Loucy (cell line): ENCODE results near the gene FAM163B.

ENCODE experiments used
- H2AFZ ChIP-seq: fragments of 200-600 bp; sonication (generic); 2 replicates; pipeline ENCODE4 v1.6.0; 2016; ENCODE audit warnings: antibody characterized with exemption, mild to moderate bottlenecking, low read length, moderate library complexity
- H3F3A ChIP-seq: fragments of 200-600 bp; 2 replicates; pipeline ENCODE4 v1.6.0; 2016; ENCODE audit warnings: antibody characterized with exemption, low read depth, mild to moderate bottlenecking
- H3K27me3 ChIP-seq: fragments of 200-600 bp; sonication (generic); 2 replicates; pipeline ENCODE4 v1.6.1; 2014; ENCODE audit warnings: low read length, mild to moderate bottlenecking; ENCODE audit not compliant: insufficient read depth, poor library complexity, severe bottlenecking
- H3K36me3 ChIP-seq: fragments of 200-600 bp; sonication (generic); 2 replicates; pipeline ENCODE4 v1.6.1; 2016; ENCODE audit warnings: low read length; ENCODE audit not compliant: insufficient read depth
- H3K4me1 ChIP-seq: fragments of 200-600 bp; sonication (generic); 2 replicates; pipeline ENCODE4 v1.5.1; 2014; ENCODE audit warnings: low read length, mild to moderate bottlenecking; ENCODE audit not compliant: insufficient read depth, poor library complexity, severe bottlenecking
- H3K4me2 ChIP-seq: fragments of 200-600 bp; sonication (generic); 2 replicates; pipeline ENCODE4 v1.6.0; 2014; ENCODE audit warnings: antibody characterized with exemption, low read length, low read depth, mild to moderate bottlenecking; ENCODE audit not compliant: poor library complexity, severe bottlenecking
- H3K4me3 ChIP-seq: fragments of 200-600 bp; sonication (generic); 2 replicates; pipeline ENCODE4 v1.5.1; 2014; ENCODE audit warnings: low read length, mild to moderate bottlenecking, mixed read lengths; ENCODE audit not compliant: poor library complexity, severe bottlenecking
- H3K79me2 ChIP-seq: fragments of 200-600 bp; sonication (generic); 2 replicates; pipeline ENCODE4 v1.6.1; 2014; ENCODE audit warnings: low read length; ENCODE audit not compliant: insufficient read depth
- H3K9ac ChIP-seq: fragments of 200-600 bp; sonication (generic); 2 replicates; pipeline ENCODE4 v1.6.0; 2014; ENCODE audit warnings: mild to moderate bottlenecking, low read depth, low read length, moderate library complexity; ENCODE audit not compliant: poor library complexity, severe bottlenecking
- H3K9me2 ChIP-seq: fragments of 200-600 bp; sonication (generic); replicated peaks from 2 replicates; pipeline ENCODE4 v1.6.1; 2016; ENCODE audit warnings: low read depth, low read length, mixed read lengths
- H3K9me3 ChIP-seq: fragments of 200-600 bp; sonication (generic); 2 replicates; pipeline ENCODE4 v1.6.1; 2014; ENCODE audit warnings: mild to moderate bottlenecking, antibody characterized with exemption, low read length, low read depth; ENCODE audit not compliant: insufficient read depth
- H4K20me1 ChIP-seq: fragments of 200-600 bp; sonication (generic); 2 replicates; pipeline ENCODE4 v1.6.0; 2014; ENCODE audit warnings: antibody characterized with exemption, low read length, mild to moderate bottlenecking; ENCODE audit not compliant: insufficient read depth, poor library complexity, severe bottlenecking
- EZH2phosphoT487 ChIP-seq: fragments of 200-600 bp; IDR thresholded peaks from 2 replicates; pipeline ENCODE4 v1.6.1; 2018; ENCODE audit warnings: antibody characterized with exemption, mild to moderate bottlenecking, moderate library complexity, borderline replicate concordance
- TF ChIP-seq, protein P1 (sequence below): fragments of 200-600 bp; sonication (generic); conservative IDR thresholded peaks from 2 replicates; pipeline ENCODE4 v1.5.1; 2014; ENCODE audit warnings: mild to moderate bottlenecking, antibody characterized with exemption, low read length

FAM163B gene

DNA sequence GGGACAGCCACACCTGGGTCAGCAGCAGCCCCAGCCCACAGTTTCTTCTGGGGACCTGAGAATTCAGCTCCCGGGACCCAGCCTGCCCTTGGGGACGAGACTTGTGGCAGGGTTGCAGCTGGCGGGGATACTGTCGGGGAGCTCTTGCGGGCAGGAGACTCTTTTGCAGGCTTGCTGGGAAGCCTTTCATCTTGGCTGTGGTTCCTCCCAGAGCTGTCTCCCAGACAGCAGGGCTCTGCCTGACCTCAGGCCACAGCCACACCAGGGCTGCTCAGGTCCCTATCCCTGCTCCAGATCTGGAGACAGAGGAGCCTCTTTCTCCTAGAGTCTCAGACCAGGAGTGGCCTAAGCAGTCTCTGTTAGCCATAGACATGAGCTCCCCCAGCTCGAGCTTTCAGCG lies 79.7 kb downstream of the FAM163B start:
- Histone ChIP-seq H3F3A (no peaks in the 10 kb centered on the region), H3K4me1 (peaks cover 36% of the 10 kb centered on the region), H3K4me3 (no peak overlapping the region), H3K36me3 (no peaks in the 10 kb centered on the region), H2AFZ (no peak overlapping the region), H3K79me2 (no peaks in the 10 kb centered on the region), H3K4me2 (no peak overlapping the region), H3K9me3 (no peaks in the 10 kb centered on the region), H4K20me1 (no peaks in the 10 kb centered on the region), H3K9me2 (no peaks in the 10 kb centered on the region), H3K9ac (no peak overlapping the region), H3K27me3 (no peaks in the 10 kb centered on the region)
- TF ChIP-seq, protein P1, sequence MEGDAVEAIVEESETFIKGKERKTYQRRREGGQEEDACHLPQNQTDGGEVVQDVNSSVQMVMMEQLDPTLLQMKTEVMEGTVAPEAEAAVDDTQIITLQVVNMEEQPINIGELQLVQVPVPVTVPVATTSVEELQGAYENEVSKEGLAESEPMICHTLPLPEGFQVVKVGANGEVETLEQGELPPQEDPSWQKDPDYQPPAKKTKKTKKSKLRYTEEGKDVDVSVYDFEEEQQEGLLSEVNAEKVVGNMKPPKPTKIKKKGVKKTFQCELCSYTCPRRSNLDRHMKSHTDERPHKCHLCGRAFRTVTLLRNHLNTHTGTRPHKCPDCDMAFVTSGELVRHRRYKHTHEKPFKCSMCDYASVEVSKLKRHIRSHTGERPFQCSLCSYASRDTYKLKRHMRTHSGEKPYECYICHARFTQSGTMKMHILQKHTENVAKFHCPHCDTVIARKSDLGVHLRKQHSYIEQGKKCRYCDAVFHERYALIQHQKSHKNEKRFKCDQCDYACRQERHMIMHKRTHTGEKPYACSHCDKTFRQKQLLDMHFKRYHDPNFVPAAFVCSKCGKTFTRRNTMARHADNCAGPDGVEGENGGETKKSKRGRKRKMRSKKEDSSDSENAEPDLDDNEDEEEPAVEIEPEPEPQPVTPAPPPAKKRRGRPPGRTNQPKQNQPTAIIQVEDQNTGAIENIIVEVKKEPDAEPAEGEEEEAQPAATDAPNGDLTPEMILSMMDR = no peak
- TF ChIP-seq EZH2phosphoT487 = no peak

DNA sequence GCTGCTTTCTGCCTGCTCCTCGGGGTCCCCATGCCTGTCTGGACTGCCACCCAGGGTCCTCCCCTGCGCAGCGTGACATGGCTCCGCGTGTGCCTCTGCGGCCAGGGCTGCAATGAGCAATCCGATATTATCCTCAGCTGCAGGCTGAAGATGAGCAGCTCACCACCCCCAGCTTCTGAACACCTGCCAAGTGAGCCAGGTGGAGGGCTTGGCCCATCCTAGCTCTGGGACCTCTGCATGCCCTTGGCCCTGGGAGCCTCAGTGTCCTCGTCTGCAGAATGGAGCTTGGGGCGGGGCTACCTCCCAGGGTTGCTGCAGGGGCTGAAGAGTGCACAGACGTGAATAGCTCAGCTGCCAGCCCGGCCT lies 80.3 kb downstream of the FAM163B start:
- no peak for TF ChIP-seq EZH2phosphoT487
- TF ChIP-seq, protein P1 = no peak
- Histone ChIP-seq H3K9ac (no peak overlapping the region), H3K4me2 (no peak overlapping the region), H3F3A (no peaks in the 10 kb centered on the region), H3K9me2 (no peaks in the 10 kb centered on the region), H3K4me1 (peaks cover 36% of the 10 kb centered on the region), H3K9me3 (no peaks in the 10 kb centered on the region), H3K4me3 (no peak overlapping the region), H3K36me3 (no peaks in the 10 kb centered on the region), H2AFZ (no peak overlapping the region), H4K20me1 (no peaks in the 10 kb centered on the region), H3K27me3 (no peaks in the 10 kb centered on the region), H3K79me2 (no peaks in the 10 kb centered on the region)

DNA sequence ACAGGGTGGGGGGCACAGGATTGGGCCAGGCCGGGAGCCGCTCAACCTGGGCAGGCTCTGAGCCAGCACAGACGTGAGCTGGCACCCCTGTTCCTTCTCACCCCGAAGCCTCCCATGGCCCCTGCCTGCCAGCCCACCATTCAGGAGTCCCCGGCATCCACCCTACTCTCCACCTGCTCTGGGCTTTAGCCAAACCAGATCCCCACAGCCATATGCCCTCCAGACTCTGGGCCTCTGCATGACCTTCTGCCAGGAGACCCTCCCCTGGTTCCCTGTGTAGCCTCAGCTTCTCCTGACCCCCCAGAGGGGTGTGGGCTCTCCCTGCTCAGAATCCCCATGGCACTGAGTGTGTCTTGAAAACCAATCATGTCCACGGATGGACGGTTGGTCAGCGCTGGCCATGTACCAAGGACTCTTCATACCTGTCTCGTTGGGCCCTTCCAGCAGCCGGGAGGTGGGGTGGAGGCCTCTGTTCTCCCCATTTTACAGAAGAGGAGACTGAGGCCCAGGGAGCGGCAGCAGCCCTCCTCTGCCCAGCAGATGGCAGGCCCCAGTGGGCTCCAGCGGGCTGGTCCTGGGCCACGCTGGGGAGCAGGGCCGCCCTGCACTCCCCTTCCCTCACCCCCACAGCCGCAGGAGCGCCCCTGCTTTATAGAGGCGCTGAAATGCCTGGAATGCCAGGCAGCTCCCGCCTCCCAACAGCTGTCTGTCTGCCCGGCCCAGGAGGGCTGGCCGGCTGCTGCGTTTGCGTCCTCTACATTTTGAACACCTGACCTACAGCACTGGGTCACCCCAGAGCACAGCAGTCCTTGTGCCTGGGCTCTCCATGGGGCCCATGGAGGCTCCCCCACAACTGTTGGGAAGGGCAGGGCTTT lies 81.0 kb downstream of the FAM163B start:
- no peaks in the 10 kb centered on the region for H4K20me1 ChIP-seq
- no peaks in the 10 kb centered on the region for H3F3A ChIP-seq
- H3K4me1 ChIP-seq = peaks cover 32% of the 10 kb centered on the region
- no peak overlapping the region for H3K9ac ChIP-seq
- H3K79me2 ChIP-seq = no peaks in the 10 kb centered on the region
- no peaks in the 10 kb centered on the region for H3K36me3 ChIP-seq
- no peaks in the 10 kb centered on the region for H3K9me3 ChIP-seq
- no peaks in the 10 kb centered on the region for H3K9me2 ChIP-seq
- no peak overlapping the region for H3K4me3 ChIP-seq
- no peak overlapping the region for H2AFZ ChIP-seq
- no peak for TF ChIP-seq EZH2phosphoT487
- TF ChIP-seq, protein P1 = no peak
- no peak overlapping the region for H3K4me2 ChIP-seq
- H3K27me3 ChIP-seq = no peaks in the 10 kb centered on the region
